UCSD-AML1 (cell line): ENCODE data around the gene ZEB2.

Experiments used
- DNase-seq: peaks from one replicate; lab custom pipeline; 2025; ENCODE audit not compliant: unreplicated experiment; lab: John Stamatoyannopoulos, UW

The ZEB2 gene

DNA sequence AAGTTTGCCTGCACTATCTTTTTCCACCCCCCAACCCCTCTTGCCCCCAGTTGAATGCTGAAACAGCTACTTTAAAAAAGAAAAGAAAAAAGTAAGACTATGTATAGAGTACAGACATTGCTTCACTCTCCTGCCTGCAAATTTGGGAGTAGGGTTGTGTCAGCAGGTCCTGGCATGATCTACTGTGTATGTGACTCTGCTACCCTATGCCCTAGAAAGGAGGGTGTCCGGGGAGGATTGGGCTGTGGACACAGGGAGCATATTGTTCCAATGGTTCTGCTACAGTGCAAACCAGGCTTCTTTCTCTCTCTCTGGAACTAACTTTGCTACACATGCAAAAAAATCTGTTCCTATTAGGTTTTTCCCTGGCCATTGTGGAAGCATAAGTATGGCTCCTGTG lies 9.9 kb upstream of the ZEB2 start:
- no peak for DNase-seq

DNA sequence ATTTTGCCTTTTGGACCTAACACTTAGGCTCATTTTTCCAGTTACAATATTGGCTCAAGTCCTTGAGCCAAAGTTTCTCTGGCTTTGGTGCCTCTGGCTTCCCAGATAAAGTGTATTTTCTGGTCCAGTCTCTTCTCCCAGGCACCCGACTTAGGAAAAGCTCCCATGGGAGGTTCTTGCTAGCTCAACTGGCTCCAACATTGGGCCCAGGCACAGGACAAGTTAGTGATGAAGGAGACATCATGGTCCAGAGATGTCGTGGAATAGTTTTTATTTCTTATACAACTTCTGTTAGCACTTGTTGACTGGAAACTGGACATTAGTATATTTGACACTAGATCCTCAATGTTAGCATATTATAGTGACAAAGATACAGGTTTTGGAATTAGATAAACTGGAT lies 8.2 kb upstream of the ZEB2 start:
- DNase-seq = no peak

DNA sequence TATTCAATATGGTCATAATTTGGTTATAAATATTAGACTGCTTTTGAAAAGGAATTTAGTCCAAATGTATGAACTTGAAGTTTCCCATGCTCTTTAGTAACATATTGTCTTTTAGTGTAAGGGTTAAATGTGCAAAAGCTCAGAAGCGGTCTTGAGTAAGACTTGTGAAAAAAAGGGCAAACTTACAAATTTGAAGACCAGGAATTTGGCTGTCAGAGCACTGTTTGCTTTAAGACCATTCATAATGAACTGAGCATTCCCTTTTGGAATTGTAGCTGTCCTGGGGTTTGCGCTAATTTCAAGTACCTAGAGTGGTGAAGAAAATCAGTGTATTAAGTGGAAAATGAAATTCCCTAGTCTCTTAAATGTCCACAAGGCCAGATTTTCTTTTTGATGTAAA lies 6.9 kb upstream of the ZEB2 start:
- no peak for DNase-seq

DNA sequence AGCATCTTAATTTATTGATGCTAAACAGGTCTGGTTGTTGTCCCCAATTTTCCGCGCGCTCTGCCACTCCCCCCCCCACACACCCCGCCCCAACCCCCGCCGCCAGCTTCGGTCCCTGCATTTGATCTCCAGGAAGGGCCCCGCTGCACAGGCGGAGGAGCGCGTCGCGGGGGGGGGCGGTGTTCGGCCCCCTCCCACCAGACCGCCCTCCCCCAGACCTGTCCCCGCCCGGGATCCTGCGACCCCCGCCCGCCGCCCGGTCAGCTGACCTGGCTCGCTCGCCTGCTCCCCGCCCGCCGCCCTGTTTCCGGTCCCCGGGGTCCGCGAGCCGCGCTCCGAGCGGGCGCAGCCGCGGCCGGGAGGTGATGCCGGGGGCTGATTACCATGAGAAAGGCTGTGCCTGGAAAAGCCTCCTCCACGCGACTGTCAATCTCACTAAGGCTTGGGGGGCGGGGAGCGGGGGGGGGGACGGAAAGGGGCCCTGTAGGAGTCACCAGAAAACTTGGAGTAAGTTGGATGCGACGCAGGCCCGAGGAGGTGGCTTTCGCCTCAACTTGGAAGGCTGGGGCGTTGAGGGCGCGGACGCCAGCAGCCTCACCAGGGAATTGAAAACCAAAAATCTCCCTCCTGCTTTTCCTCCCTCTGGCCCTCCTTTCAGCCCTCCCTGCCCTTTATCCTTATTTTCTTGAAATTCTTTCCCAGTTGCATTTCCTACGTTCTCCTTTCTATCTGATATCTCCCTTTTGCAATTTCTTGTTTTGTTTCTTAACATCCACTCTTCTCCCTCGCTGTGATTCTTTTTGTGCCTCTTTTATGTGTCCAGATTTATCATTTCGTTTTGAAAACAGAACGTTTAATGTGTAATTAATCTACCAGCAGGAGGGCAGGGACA lies 4.4 kb upstream of the ZEB2 start:
- DNase-seq = peak; percentile 69

DNA sequence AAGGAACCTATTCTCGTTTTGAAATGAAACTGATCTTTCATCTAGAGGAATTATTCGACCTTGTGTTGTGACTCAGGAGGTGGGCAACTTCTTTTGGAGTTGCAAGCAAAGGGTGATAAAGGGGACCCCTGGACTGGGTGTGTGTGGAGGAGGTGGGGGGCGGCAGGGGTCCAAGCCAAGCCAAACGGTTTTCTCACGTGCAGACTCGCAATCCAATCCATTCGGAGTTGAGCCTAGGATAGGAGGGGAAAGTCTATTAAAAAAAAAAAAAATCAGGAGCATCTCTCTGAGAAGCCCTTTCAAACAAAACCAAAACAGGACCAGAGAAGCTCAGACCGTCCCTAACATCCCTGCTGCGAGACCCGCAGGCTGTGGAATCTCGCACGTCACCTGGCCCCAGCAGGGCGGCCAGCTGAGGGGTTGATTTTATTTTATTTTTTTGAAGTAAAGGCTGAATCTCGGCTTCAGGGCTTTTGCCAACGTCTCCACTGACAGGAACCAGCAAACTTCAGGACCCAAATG lies 3.7 kb upstream of the ZEB2 start:
- no peak for DNase-seq

DNA sequence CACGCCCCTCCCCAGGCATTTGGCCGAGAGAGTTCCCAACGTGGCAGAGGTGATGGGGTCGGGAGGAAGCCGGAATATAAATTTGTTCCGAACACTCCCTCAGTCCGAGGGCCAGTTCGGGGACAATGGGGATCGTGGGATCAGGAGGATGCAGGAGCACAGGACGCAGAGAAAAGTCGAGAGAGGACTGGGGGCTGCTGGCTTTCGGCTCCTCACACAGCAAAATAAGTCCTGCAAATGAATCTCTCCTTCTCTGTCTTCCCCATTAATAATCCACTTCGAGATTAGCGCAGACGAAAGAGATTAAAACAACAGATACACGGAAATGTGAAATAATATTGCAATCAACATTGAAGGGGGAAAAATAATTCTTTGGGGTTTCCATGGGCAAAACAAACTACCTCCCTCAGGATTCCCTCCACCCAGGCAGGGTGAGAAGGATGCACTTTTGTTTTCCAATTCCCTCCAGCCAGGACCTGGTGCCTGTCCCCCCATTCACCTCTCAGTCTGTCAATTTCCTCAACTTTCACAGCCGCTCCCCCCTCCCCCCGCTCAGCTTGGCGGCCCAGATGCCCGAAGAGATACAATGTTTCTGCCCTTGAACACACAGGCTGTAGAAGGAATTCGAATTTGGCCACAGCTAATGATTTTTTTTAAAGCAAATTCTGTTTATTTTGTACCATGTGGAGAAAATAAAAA lies 3.1 kb upstream of the ZEB2 start:
- peak; percentile 42 for DNase-seq

DNA sequence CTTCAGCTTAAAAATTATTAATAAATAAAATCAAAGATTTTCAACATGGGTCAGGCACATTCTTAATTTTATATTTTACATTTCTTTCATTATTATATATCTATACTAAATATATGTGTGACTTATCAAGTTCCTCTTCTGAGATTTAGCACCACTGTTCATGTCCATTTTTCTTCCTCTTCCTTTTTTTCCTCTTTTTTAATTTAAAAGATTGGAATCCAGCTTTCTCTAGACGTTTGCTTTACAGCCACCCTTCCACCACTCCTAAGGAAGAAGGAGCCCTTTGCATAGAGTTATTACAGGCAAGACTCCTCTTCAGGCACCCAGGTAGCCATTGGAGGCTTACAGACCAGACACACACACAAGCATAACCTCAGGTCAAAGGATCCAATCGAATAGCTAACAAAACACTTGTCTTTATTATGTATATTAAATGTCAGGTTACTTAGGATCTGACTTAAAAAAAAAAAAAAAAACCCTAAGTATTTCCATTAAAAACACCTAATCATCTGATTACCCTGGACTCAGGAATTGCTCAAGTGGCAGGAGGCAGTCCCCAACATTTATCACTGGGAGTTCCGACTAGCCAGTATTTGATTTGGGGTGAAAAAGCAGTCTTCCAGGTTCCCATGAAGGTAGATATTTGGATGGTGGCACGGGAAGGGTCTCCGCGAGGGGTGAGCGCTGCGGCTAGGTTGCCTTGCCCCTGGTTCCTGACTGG lies 2.4 kb upstream of the ZEB2 start:
- no peak for DNase-seq

DNA sequence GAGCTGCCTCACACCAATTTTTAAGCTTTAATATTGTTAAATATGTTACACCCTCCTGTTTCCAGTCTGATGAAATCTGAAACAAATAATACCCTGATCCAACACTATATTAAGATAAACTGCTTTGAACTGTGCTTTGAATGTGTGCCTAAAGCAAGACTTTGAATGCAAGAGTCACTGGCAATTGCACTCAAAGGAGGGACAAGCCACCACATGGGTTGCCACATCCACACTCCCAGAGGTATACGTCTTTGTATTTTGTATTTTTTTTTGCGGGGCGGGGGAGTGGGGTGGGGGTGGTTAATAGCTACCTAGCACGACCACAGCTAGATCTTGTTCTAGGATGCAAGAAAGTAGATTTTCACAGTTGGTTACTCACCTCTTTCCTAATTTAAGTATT lies 1.8 kb upstream of the ZEB2 start:
- DNase-seq = no peak

DNA sequence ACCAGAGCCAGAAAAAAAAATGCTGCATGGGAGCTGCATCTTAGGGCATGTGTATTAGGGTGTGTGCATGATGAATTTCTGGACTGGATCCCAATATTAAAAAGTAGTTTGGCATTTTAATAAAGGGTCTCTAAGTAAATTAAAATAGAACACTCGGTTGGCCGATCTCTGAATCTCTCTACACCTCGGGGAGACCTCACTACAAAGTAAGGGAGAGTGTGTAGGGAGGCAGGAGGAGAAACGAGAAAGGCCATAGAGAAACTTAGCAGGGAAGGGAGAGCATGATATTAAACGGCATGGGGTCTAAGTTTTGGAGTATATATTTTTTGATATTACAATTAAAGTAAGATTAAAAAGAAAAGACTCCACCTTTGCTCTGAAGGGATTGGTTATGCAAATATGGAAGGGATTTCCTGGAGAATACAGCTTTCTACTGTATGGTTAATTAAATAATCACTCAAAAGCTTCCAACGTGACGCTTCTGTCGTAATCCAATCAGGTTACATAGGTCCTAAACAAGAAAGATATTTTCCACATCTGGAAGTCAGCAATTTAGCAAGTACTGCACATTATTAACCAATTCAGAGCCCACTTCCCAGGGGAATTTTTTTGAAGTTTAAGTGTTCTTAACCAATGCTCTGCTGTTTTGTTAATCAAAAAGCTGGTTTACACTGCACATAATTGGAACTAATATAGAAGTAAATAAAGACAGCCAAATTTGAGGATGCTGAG lies 1.0 kb upstream of the ZEB2 start:
- no peak for DNase-seq

DNA sequence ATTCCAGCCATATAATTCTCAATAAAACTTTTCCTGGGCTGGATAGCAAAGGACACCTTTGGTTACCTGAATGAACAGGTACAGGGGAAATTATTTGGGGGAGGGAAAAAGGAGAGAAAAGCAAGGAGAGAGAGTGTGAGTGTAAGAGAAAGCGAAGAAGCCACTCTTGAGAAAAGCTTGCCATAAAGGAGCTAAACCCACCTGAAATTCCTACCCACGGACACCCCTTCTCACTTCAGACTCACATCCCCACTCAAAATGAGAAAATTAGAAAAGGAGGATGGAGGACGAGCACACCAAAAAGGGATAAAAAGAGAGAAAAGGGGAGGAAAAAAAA lies 354 bp downstream of the ZEB2 start:
- no peak for DNase-seq

DNA sequence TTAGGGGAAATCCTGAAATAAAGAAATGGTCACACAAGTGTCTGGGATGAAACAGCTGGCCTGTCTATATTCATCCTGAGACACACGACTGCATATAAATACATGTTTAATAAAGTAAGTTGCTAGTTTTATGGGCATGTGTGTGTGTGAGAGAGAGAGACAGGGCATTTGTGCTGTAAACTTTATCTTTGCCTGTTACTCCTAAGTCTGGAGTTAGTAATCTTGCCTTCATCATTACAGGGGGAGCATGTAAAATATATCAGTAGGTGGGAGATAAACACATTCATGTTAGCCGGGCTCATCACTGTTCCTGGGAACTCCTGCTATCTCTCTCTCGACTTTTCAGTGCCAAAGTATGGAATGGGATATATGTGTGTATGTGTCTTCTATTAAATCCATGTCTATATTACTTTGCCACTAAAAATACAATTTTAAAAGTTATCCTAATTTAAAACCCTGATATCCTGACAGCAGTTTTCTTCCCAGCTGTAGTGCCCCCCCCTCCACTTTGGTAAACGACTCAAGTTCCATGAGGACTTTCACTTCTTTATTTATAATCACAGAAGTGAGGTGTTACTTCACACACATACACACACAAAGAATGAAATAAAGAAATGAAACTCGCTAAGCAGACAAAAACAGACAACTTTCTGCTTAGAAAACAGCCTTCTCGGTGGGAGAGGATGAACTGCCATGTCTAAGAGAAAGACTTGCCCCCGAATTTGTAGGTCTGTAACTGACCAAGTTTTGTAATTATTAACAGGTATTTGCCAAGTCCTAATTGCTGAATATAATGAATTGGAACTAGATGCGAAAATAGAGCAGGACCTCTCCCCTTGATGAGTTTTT lies 947 bp downstream of the ZEB2 start:
- DNase-seq = no peak

DNA sequence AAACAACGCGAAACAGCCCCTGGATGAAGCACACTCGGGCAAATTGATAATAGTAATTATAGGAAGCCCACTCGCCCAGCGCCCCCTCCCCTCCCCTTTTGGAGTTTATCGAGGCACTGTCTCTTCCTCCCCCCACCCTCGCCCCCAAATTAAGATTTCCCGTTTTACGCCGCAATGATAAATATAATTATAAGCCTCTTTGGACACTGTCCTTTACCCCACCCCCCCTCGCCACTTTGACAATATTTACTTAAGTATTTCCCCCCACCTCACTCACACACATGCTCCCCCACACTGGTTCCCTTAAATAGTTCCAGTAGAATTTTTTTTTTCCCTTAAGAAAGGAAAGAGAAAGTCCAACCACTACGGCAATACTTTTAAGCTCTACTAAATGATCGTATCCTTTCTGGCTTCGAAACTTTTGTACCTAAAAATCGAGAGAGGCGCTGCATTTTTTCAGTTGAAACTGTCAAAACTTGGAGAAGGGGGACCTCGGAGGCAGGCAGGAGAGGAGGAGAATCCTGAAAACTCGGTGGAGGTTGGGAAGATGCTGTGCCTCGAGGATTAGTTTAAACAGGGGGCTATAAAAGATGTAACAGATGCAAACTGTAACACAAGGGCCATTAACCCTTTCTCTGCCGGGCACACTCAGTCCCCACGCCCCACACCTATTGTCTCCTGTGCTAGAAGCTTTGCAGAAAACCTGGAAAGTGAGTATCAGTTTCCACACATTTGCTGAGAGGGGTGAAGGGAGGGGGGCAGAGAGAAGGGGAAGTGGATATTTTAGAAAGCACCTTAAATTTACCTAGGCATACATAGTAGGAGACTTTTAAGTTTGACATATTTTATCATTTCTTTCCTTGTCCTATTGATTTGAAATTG lies 1.8 kb downstream of the ZEB2 start:
- DNase-seq = peak; percentile 19

DNA sequence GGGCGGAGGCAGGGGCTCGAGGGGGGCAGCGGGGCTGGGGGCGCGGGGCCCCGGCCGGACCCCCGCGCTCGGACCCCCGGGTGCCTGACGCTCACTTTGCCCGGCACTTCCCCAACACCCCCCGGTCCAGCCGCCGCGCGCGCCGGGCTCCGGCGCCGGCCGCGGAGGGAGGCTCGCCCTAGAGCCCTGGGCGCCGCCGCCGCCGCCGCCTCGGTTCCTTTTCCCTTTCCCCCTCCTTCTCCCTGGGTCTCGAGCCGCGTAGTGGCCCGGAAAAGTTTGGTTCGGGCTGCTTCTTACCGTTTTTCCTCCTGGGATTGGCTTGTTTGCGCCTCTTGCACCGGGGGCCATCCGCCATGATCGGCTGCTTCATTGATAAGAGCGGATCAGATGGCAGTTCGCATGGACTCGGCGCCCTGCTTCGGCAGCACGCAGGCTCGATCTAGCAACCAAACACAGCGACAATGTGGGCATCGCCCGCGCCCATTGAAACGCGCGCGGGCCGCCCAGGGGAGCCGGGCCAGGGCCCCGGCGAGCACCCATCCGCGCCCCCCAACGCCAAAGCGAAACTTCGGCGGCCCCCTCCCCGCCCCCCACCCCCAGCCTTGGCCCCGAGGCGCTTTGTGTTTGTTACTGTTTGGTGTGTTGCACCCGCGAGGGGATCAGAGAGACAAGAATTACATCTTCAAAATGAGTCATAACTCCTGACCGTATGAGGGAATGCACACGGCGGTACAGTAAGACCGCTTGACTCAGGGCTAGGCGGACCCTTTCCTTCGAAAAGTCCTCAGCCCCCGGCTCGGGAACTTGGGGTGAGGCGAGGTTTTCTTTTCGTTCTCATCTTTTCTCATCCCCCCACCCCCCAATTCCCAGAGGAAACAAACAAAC lies 2.7 kb downstream of the ZEB2 start:
- peak; percentile 59 for DNase-seq

DNA sequence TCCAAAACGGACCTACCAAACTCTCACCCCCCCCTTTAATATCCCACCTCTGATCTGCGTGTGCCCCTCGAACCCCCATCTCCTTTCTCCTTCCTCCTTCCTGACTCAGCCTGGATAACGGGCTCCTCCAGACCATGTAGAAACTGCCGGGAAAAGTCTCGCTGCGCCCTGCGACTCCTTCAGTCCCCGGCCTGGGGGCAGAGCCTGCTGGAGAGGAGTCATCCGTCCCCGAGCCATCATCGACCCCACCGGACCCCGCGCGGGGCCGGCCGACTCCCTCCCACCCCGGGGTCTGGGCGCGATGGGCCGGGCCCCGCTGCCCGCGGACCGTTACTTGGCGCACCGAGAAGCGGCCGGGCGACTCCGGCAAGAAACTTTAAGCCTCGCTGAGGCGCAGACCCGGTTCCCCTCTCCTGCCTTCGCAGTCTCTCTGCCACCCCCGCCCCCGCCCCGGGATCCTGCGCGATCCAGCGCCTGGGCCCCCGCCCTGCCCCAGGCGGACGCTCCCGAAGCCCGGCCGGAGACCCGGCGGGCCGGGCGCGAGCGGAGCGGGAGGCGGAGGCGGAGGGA lies 3.4 kb downstream of the ZEB2 start:
- peak; percentile 40 for DNase-seq

DNA sequence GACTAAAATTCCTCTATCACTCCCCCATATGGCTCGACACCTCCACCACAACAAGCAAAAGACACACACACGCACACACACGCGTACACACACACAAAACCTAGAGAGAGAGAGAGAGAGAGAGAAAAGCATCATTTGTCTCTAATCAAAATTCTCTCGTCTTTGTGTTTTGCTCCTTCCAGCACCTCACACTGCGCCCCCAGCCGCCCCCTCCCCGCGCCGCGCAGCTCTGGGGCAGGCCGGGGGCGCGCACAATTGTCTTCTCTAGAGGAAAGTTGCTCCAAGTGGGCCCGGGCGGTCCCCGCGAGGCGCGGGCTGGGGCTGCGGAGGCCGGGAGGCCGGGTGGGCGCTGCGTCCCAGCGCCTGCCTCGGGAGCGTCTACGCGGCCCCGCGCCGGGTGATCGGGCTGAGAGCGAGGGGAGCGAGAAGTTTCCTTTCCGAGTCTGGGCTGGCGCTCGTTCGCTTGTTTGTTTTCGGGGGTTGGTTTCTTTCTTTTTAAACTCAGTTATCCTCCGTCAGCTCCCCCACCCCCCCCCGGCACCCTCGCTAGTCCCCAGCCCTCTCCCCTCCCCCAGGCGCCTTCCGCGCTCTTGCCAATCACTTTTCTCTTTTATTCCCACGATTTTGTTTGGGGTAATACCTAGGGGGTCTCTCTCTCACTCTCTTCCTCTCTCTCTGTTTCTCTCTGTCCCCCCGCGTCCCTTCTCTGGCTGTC lies 4.1 kb downstream of the ZEB2 start:
- DNase-seq = peak; percentile 45

DNA sequence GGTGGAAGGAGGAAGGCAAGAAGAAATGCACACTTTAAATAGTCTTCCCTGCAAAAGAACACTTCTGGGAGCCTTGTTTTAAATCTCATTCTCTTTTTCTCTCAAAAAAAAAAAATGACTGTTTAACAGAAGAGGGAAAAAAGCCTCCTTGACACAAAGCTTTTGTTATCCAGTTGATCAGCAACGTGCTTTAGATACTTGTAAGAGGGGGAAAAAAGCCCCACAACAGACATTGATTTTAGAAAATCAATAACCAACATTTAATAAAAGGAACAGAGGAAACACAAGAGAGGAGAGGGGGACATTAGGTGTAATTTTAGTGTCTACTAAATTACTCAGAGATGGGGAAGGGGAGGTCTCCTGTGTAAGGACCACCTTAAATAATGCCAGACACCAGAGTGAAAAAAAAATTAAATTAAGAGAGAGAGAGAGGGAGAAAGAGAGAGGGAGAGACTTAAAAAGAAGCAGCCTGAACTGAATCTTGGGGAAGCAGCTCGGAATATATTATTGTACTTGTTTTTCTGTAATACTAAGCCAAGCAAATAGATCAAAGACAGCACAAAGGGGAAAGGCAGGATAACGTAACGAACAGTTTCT lies 4.7 kb downstream of the ZEB2 start:
- DNase-seq = no peak

DNA sequence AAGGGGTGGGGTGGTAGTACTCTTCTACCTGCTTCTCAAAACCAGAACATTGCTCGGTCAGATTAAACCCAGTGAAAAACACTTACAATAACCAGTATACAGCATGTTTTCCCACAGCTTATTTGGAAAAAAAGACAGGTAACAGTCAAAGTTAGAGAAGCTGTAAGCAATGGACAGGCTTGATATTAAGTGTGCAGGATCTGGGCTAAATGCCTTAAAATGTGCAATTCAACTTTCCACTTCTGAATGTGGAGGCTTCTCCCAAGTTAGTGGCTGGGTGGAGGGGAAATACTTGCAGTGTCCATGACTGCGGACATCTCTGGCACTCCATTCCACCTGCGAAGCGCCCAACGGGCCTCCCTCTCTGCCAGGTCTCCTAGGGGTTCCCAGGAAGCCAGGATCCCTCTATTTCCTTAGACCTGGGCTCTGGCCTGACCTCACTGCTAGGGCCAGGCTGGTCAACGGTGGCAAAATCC lies 5.3 kb downstream of the ZEB2 start:
- peak; percentile 18 for DNase-seq
